ENCODE results near the gene LTBP3. TPM values are rescaled to one million over a fixed set of nuclear protein-coding genes. Genes with fewer than 3 reads are reported as not detected.
A peak's percentile ranks its signal among the peaks of the same experiment; 100 is the strongest.

The LTBP3 gene
- total and polyA plus RNA-seq, 4 donors, result 8.8 to 46.2 (median 17.0) TPM

- Histone ChIP-seq H3K4me3 (ENCODE audit: low read depth in 1 of 3, low read length in 3 of 3) (peak overlapping the region; percentile 67 to 100 (median 85)), H3K27ac (ENCODE audit: low read depth in 1 of 2, low read length in 2 of 2) (peak overlapping the region; percentile 100), H3K27me3 (ENCODE audit: control insufficient read depth in 4 of 4, insufficient read depth in 4 of 4, low read length in 3 of 4) (no peaks in the 10 kb centered on the region), H3K9ac (ENCODE audit: low read depth in 1 of 2, low read length in 2 of 2) (peak overlapping the region; percentile 100), H3K9me3 (ENCODE audit: control insufficient read depth in 4 of 4, low read length in 3 of 4) (no peaks in the 10 kb centered on the region), H3K36me3 (ENCODE audit: control insufficient read depth in 4 of 4, insufficient read depth in 3 of 4, low read depth in 1 of 4, low read length in 3 of 4) (peaks cover 8 to 44% (median 23%) of the 10 kb centered on the region in 4 donors), H3K4me1 (ENCODE audit: control insufficient read depth in 4 of 4, insufficient read depth in 4 of 4, low read length in 3 of 4) (peaks cover 3 to 43% (median 24%) of the 10 kb centered on the region in 4 donors)
- DNase-seq (ENCODE audit: low spot score), result no peak
- WGBS, result 0% methylated on average over 2 of the region's 2 CpGs
- TF ChIP-seq CTCF (IDR thresholded peaks at IDR 0.05; ENCODE audit: low read depth, low read length, missing input control) (no peak), GABPA (IDR thresholded peaks at IDR 0.05 in 1 of 2, conservative IDR thresholded peaks at IDR 0.05 in 1 of 2) (no peak)
These were observed 57.0 kb downstream of the LTBP3 start for GRCh38 chr11:65501186-65501471.

GRCh38 chr11:65500387-65501185 is 57.6 kb downstream of the LTBP3 start:
- Histone ChIP-seq H3K9ac (ENCODE audit: low read depth in 1 of 2, low read length in 2 of 2) (peak overlapping the region; percentile 100), H3K4me3 (ENCODE audit: low read depth in 1 of 3, low read length in 3 of 3) (peak overlapping the region; percentile 67 to 100 (median 85)), H3K27ac (ENCODE audit: low read depth in 1 of 2, low read length in 2 of 2) (peak overlapping the region; percentile 100), H3K4me1 (ENCODE audit: control insufficient read depth in 4 of 4, insufficient read depth in 4 of 4, low read length in 3 of 4) (peaks cover 3 to 38% (median 22%) of the 10 kb centered on the region in 4 donors), H3K36me3 (ENCODE audit: control insufficient read depth in 4 of 4, insufficient read depth in 3 of 4, low read depth in 1 of 4, low read length in 3 of 4) (peaks cover 8 to 39% (median 18%) of the 10 kb centered on the region in 4 donors), H3K9me3 (ENCODE audit: control insufficient read depth in 4 of 4, low read length in 3 of 4) (no peaks in the 10 kb centered on the region), H3K27me3 (ENCODE audit: control insufficient read depth in 4 of 4, insufficient read depth in 4 of 4, low read length in 3 of 4) (no peaks in the 10 kb centered on the region)
- under 1% methylated on average over 20 of the region's 20 CpGs for WGBS
- TF ChIP-seq MAX (IDR thresholded peaks at IDR 0.05) (no peak), TAF1 (conservative IDR thresholded peaks at IDR 0.05) (peak; percentile 17), HNF4G (IDR thresholded peaks at IDR 0.05) (no peak), RAD21 (IDR thresholded peaks at IDR 0.05) (peak in 1 of 2 donors; percentile 18), JUND (IDR thresholded peaks at IDR 0.05) (peak in 1 of 2 donors; percentile 45)
- peak; percentile 70 for DNase-seq (ENCODE audit: low spot score)

- peak overlapping the region; percentile 100 for H3K9ac ChIP-seq (ENCODE audit: low read depth in 1 of 2, low read length in 2 of 2)
- peaks cover 3 to 31% (median 18%) of the 10 kb centered on the region in 4 donors for H3K4me1 ChIP-seq (ENCODE audit: control insufficient read depth in 4 of 4, insufficient read depth in 4 of 4, low read length in 3 of 4)
- under 1% methylated on average over 3 of the region's 3 CpGs for WGBS
- no peaks in the 10 kb centered on the region for H3K9me3 ChIP-seq (ENCODE audit: control insufficient read depth in 4 of 4, low read length in 3 of 4)
- no peak for DNase-seq (ENCODE audit: low spot score)
- H3K27me3 ChIP-seq (ENCODE audit: control insufficient read depth in 4 of 4, insufficient read depth in 4 of 4, low read length in 3 of 4), result no peaks in the 10 kb centered on the region
- peak overlapping the region; percentile 100 for H3K27ac ChIP-seq (ENCODE audit: low read depth in 1 of 2, low read length in 2 of 2)
- peaks cover 3 to 32% (median 12%) of the 10 kb centered on the region in 4 donors for H3K36me3 ChIP-seq (ENCODE audit: control insufficient read depth in 4 of 4, insufficient read depth in 3 of 4, low read depth in 1 of 4, low read length in 3 of 4)
- H3K4me3 ChIP-seq (ENCODE audit: low read depth in 1 of 3, low read length in 3 of 3), result peak overlapping the region; percentile 67 to 100 (median 85)
- TF ChIP-seq CTCF (IDR thresholded peaks at IDR 0.05; ENCODE audit: low read depth, low read length, missing input control) (no peak), REST (IDR thresholded peaks at IDR 0.05) (no peak), RAD21 (IDR thresholded peaks at IDR 0.05) (no peak), NR2F2 (IDR thresholded peaks at IDR 0.05) (no peak), ZBTB33 (IDR thresholded peaks at IDR 0.05) (no peak), HNF4A (conservative IDR thresholded peaks at IDR 0.05) (no peak), FOXA2 (IDR thresholded peaks at IDR 0.05) (no peak), JUND (IDR thresholded peaks at IDR 0.05) (no peak), HNF4G (IDR thresholded peaks at IDR 0.05) (no peak)
These were observed 58.3 kb downstream of the LTBP3 start for GRCh38 chr11:65499713-65500386.

Data from liver (tissue), 9 donors.